Measurements from ENCODE around the gene PTTG1IP. TPM values are rescaled to one million over a fixed set of nuclear protein-coding genes. Genes with fewer than 3 reads are reported as not detected.
"Not testable (repeated sequence)": the region's sequence is repeated elsewhere in the genome, so short reads cannot be mapped to it uniquely, and the experiment has no call there.

The PTTG1IP gene
- total and polyA plus RNA-seq, 2 of the 13 experiments (the other 11 are each of a cell fraction or from before 2014, with no cell fraction given) = 161 to 700 TPM

DNA sequence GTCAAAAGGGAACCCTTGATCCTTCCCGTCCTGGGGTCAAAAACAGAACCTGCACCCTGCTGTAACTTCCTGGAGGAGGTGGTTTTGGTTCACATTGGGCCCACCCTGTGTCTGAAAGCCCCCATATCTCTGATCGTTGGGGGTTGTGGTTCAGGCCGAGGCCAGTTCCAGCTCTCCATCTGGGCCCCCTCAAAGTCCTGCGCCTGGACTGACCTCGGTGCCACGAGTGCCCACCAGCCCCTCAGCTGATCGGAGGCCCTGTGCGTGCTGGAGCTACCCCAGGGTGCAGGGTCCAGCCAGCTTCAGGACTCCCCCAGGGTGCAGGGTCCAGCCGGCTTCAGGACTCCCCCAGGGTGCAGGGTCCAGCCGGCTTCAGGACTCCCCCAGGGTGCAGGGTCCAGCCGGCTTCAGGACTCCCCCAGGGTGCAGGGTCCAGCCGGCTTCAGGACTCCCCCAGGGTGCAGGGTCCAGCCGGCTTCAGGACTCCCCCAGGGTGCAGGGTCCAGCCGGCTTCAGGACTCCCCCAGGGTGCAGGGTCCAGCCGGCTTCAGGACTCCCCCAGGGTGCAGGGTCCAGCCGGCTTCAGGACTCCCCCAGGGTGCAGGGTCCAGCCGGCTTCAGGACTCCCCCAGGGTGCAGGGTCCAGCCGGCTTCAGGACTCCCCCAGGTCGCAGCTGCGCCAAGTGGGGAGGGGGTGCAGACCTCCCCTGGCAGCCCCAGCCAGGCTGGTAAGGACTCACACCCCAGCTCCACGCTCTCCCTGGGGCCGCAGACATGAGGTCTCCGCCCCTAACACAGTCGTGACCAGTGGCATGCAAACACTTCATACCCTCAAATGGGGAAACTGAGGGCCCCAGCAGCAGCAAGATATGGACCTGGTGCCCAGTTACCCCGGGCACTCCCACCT, 39.3 kb upstream of the PTTG1IP start (continued):
- TF ChIP-seq ZNF451 (CRISPR knock-in tag; IDR thresholded peaks at IDR 0.05) = peak; percentile 73; the same call in 1 of the 2 replicates
- TF ChIP-seq ZSCAN25 (CRISPR knock-in tag; IDR thresholded peaks at IDR 0.05) = peak; percentile 54; the same call in 1 of the 2 replicates
- TF ChIP-seq, protein P1, sequence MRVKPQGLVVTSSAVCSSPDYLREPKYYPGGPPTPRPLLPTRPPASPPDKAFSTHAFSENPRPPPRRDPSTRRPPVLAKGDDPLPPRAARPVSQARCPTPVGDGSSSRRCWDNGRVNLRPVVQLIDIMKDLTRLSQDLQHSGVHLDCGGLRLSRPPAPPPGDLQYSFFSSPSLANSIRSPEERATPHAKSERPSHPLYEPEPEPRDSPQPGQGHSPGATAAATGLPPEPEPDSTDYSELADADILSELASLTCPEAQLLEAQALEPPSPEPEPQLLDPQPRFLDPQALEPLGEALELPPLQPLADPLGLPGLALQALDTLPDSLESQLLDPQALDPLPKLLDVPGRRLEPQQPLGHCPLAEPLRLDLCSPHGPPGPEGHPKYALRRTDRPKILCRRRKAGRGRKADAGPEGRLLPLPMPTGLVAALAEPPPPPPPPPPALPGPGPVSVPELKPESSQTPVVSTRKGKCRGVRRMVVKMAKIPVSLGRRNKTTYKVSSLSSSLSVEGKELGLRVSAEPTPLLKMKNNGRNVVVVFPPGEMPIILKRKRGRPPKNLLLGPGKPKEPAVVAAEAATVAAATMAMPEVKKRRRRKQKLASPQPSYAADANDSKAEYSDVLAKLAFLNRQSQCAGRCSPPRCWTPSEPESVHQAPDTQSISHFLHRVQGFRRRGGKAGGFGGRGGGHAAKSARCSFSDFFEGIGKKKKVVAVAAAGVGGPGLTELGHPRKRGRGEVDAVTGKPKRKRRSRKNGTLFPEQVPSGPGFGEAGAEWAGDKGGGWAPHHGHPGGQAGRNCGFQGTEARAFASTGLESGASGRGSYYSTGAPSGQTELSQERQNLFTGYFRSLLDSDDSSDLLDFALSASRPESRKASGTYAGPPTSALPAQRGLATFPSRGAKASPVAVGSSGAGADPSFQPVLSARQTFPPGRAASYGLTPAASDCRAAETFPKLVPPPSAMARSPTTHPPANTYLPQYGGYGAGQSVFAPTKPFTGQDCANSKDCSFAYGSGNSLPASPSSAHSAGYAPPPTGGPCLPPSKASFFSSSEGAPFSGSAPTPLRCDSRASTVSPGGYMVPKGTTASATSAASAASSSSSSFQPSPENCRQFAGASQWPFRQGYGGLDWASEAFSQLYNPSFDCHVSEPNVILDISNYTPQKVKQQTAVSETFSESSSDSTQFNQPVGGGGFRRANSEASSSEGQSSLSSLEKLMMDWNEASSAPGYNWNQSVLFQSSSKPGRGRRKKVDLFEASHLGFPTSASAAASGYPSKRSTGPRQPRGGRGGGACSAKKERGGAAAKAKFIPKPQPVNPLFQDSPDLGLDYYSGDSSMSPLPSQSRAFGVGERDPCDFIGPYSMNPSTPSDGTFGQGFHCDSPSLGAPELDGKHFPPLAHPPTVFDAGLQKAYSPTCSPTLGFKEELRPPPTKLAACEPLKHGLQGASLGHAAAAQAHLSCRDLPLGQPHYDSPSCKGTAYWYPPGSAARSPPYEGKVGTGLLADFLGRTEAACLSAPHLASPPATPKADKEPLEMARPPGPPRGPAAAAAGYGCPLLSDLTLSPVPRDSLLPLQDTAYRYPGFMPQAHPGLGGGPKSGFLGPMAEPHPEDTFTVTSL (CRISPR knock-in tag; IDR thresholded peaks at IDR 0.05; ENCODE audit: borderline replicate concordance) = peak; percentile 61; the same call in 1 of the 2 replicates
- TF ChIP-seq RXRA (CRISPR knock-in tag; IDR thresholded peaks at IDR 0.05) = peak; percentile 89
- TF ChIP-seq, protein P2, sequence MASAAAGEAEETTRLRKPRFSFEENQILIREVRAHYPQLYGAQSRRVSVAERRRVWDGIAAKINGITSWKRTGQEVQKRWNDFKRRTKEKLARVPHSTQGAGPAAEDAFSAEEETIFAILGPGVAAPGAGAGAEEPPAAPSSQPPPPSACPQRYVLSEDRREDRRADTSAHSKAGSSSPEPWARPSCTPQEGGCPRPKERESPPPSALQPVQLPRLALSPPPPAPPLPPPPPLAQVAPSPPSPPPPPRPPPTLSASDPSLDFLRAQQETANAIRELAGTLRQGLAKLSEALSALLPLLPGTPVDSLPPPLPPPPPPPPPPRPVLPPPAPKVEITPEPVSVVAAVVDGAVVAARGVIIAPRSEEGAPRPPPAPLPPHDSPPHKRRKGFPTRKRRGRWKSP (CRISPR knock-in tag; IDR thresholded peaks at IDR 0.05) = 0 out of 2 replicates have a peak, but pooled peaks have one; percentile 24
- TF ChIP-seq, protein P3, sequence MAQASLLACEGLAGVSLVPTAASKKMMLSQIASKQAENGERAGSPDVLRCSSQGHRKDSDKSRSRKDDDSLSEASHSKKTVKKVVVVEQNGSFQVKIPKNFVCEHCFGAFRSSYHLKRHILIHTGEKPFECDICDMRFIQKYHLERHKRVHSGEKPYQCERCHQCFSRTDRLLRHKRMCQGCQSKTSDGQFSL (CRISPR knock-in tag; IDR thresholded peaks at IDR 0.05) = 0 out of 2 replicates have a peak, but pooled peaks have one; percentile 14
- TF ChIP-seq KDM6A (CRISPR knock-in tag; IDR thresholded peaks at IDR 0.05; ENCODE audit: low read depth) = peak; percentile 91
- TF ChIP-seq ZNF414 (CRISPR knock-in tag; IDR thresholded peaks at IDR 0.05) = peak; percentile 62; the same call in 1 of the 2 replicates
- not testable (repeated sequence) for TF ChIP-seq LCORL (IDR thresholded peaks at IDR 0.05)
- TF ChIP-seq LCORL (CRISPR knock-in tag; IDR thresholded peaks at IDR 0.05) = peak; percentile 95
- peak; percentile 80; the same call in 1 of the 2 replicates for TF ChIP-seq PCBP1 (IDR thresholded peaks at IDR 0.05; ENCODE audit: borderline replicate concordance, low read depth, low read length)
- 0 out of 2 replicates have a peak, but pooled peaks have one; percentile 44 for TF ChIP-seq KDM1A (CRISPR knock-in tag; IDR thresholded peaks at IDR 0.05)
- TF ChIP-seq HIVEP1 (CRISPR knock-in tag; IDR thresholded peaks at IDR 0.05) = peak; percentile 100
- TF ChIP-seq SKI (IDR thresholded peaks at IDR 0.05; ENCODE audit: partially characterized antibody) = peak; percentile 11
- TF ChIP-seq WIZ (CRISPR knock-in tag; IDR thresholded peaks at IDR 0.05) = 0 out of 2 replicates have a peak, but pooled peaks have one; percentile 2
- TF ChIP-seq HOXA5 (CRISPR knock-in tag; IDR thresholded peaks at IDR 0.05) = 0 out of 2 replicates have a peak, but pooled peaks have one; percentile 52
- peak; percentile 91 for TF ChIP-seq ZNF746 (CRISPR knock-in tag; IDR thresholded peaks at IDR 0.05)
- 0 out of 2 replicates have a peak, but pooled peaks have one; percentile 6 for TF ChIP-seq ZNF331 (CRISPR knock-in tag; IDR thresholded peaks at IDR 0.05)
- peak; percentile 28; the same call in 1 of the 2 replicates for TF ChIP-seq TARDBP (CRISPR knock-in tag; IDR thresholded peaks at IDR 0.05)
- peak; percentile 66 for TF ChIP-seq BCL6 (CRISPR knock-in tag; IDR thresholded peaks at IDR 0.05)
- peak; percentile 18; the same call in 1 of the 2 replicates for TF ChIP-seq ZNF460 (CRISPR knock-in tag; IDR thresholded peaks at IDR 0.05; ENCODE audit: borderline replicate concordance)
- TF ChIP-seq HNF4A (CRISPR knock-in tag; IDR thresholded peaks at IDR 0.05) = peak; percentile 96
- peak; percentile 96 for TF ChIP-seq SAP130 (CRISPR knock-in tag; IDR thresholded peaks at IDR 0.05; ENCODE audit: low read depth)

Data from HepG2 (cell line).